HG02943 (cell line): ENCODE results near the gene SPDYC.
"Not testable (repeated sequence)": the region's sequence is repeated elsewhere in the genome, so short reads cannot be mapped to it uniquely, and the experiment has no call there.

ENCODE experiments used
- ATAC-seq: cut with Tn5 transposase; IDR thresholded peaks from one replicate; pipeline ENCODE4 v1.9.1; 2021; ENCODE audit warnings: mild to moderate bottlenecking, low read depth, moderate library complexity; ENCODE audit not compliant: unreplicated experiment

Gene SPDYC

GRCh38 chr11:65165410-65166317 lies 4.4 kb upstream of the SPDYC start:
- no peak for ATAC-seq

GRCh38 chr11:65166893-65167292 lies 3.1 kb upstream of the SPDYC start:
- no peak for ATAC-seq

- no peak for ATAC-seq
These were observed 2.4 kb upstream of the SPDYC start for GRCh38 chr11:65167656-65168055.

- no peak for ATAC-seq
These were observed 830 bp upstream of the SPDYC start for GRCh38 chr11:65169164-65169641.

GRCh38 chr11:65172600-65172999 lies 2.6 kb downstream of the SPDYC start:
- no peak for ATAC-seq

- not testable (repeated sequence) for ATAC-seq
These were observed 4.6 kb downstream of the SPDYC start for GRCh38 chr11:65174571-65175010.

GRCh38 chr11:65180877-65181568 lies 11.0 kb downstream of the SPDYC start:
- no peak for ATAC-seq

GRCh38 chr11:65181569-65182257 lies 11.7 kb downstream of the SPDYC start, which contains the start of gene CAPN1:
TSS of gene CAPN1 (plus strand) at chr11:65181928. CDS start at chr11:65182702, 774 bp downstream.
- ATAC-seq, result no peak

DNA sequence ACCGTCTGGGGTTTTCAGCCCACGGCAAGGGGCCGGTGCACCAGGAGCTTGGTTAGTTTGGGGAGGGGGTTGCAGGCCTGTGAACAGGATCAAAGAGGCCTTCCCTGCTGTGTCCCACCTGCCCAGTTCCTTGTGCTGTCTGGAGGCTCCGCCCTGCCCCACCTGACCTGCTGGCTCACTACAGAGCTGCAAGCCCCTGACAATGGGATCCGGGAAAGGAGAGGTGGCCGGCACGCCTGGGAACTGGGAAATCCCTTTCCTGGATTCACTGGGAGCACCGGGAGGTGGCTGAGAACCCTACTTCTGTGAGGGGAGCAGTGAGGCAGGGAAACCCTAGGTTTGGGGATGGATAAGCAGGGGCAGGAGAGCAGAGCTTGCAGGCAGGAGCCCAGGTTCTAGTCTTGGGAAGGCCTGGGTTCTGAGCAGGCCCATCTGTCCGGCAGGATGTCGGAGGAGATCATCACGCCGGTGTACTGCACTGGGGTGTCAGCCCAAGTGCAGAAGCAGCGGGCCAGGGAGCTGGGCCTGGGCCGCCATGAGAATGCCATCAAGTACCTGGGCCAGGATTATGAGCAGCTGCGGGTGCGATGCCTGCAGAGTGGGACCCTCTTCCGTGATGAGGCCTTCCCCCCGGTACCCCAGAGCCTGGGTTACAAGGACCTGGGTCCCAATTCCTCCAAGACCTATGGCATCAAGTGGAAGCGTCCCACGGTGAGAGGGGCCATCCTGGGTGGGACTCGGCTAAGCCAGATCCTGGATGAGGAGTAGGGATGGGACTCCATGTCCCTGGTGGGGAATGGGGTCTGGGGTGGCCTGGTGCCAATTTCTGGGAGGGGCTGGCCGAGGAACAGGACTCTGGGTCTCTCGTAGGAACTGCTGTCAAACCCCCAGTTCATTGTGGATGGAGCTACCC lies 12.5 kb downstream of the SPDYC start:
- no peak for ATAC-seq

- no peak for ATAC-seq
These were observed 13.3 kb downstream of the SPDYC start for GRCh38 chr11:65183201-65183891.

- ATAC-seq, result no peak
These were observed 14.1 kb downstream of the SPDYC start for GRCh38 chr11:65184146-65184545.

- no peak for ATAC-seq
These were observed 15.1 kb downstream of the SPDYC start for GRCh38 chr11:65185171-65185570.

GRCh38 chr11:65185869-65186341 lies 15.9 kb downstream of the SPDYC start:
- ATAC-seq, result no peak

- ATAC-seq, result no peak
These were observed 16.7 kb downstream of the SPDYC start for GRCh38 chr11:65186701-65187100.

DNA sequence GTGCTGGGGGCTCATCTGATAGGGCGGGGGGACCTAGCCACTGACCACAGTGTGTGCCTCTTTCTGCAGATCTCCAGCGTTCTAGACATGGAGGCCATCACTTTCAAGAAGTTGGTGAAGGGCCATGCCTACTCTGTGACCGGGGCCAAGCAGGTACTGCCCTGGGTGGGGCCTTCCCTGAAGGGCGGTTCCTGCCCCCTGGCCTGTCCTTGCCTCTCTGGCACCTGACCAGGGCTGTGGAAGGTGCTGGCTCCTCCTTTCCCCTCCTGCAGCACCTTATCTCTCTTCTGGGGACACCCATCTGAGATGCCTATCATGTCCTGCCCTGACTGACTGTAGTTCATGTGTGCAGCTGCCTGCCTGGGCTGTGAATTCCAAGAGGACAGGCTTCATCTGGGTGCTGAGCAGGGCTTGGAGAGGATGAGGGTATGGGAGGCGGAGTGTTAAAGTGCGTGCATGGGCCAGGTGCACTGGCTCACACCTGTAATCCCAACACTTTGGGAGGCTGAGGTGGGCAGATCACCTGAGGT lies 17.2 kb downstream of the SPDYC start:
- ATAC-seq, result no peak

GRCh38 chr11:65187971-65188461 lies 18.0 kb downstream of the SPDYC start:
- ATAC-seq, result no peak

DNA sequence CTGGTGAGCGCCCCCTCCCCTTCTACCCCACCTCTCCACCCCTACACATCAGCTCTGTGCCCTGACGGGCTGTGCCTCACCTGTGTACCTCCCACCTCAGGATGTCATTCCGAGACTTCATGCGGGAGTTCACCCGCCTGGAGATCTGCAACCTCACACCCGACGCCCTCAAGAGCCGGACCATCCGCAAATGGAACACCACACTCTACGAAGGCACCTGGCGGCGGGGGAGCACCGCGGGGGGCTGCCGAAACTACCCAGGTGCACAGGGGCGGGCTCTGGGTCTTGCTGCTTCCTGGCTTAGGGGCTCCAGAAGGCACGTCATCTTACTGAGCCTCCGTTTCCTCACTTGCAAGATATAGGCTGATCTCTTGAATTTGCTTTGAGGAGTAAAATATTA lies 18.5 kb downstream of the SPDYC start:
- no peak for ATAC-seq

- ATAC-seq, result no peak
These were observed 19.2 kb downstream of the SPDYC start for GRCh38 chr11:65189191-65189590.

DNA sequence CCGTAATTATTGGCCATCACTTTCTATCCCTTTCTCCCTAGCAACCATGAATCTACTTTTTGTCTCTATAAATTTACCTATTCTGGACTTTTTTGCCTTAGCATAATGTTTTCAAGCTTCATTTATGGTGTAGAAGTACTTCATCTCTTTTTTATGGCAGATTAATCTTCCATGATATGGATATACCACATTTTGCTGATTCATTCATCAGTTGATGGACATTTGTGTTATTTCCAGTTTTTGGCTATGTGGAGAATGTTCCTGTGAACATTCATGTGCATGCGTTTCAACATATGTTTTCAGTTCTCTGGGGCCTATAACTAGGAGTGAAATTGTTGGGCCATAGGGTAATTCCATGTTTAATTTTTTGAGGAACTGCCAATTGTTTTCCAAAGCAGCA lies 24.5 kb downstream of the SPDYC start:
- ATAC-seq, result no peak
